Keratinocyte (primary cell): ENCODE measurements around the gene CHRNA1. TPM values are rescaled to one million over a fixed set of nuclear protein-coding genes. Genes with fewer than 3 reads are reported as not detected.

Experiments used
- DNase-seq: peaks from one replicate; pipeline ENCODE4 v3.0.0-alpha.2; 2011; ENCODE audit warnings: low read depth, missing footprints, low spot score
- FAIRE-seq: peaks from 2 replicates; lab custom pipeline; 2011; peaks lifted over from hg19 to GRCh38; lab: Jason Lieb, UNC
- H2AFZ ChIP-seq: 2 replicates; pipeline ENCODE4 v1.6.0; 2012; ENCODE audit warnings: low read length, control low read depth, inconsistent platforms; ENCODE audit not compliant: control insufficient read depth
- H3K27ac ChIP-seq: 2 replicates; pipeline ENCODE4 v1.5.1; 2011; ENCODE audit warnings: low read length; ENCODE audit not compliant: control insufficient read depth, insufficient read depth
- H3K27me3 ChIP-seq: 3 replicates; pipeline ENCODE4 v1.6.0; 2011; ENCODE audit warnings: low read length; ENCODE audit not compliant: control insufficient read depth, insufficient read depth; ENCODE audit errors: extremely low read depth
- H3K36me3 ChIP-seq, 2 experiments: 2 replicates in 1 of 2; 3 replicates in 1 of 2; pipeline ENCODE4 v1.5.1; 2011; ENCODE audit warnings: low read length in 2 of 2, mild to moderate bottlenecking in 1 of 2; ENCODE audit not compliant: control insufficient read depth in 2 of 2, insufficient read depth in 2 of 2; ENCODE audit errors: extremely low read depth in 1 of 2
- H3K4me1 ChIP-seq: 3 replicates; pipeline ENCODE4 v1.5.1; 2011; ENCODE audit warnings: low read length; ENCODE audit not compliant: control insufficient read depth, insufficient read depth; ENCODE audit errors: extremely low read depth
- H3K4me2 ChIP-seq: 3 replicates; pipeline ENCODE4 v1.6.0; 2011; ENCODE audit warnings: low read depth, low read length; ENCODE audit not compliant: control insufficient read depth, insufficient read depth; ENCODE audit errors: extremely low read depth
- H3K4me3 ChIP-seq, 3 experiments: fragments of 200-600 bp in 1 of 3; sonication (generic) in 1 of 3; 2 replicates in 2 of 3; 3 replicates in 1 of 3; pipeline ENCODE4 v1.5.1; 2011 to 2016; ENCODE audit warnings: low read length in 3 of 3, mild to moderate bottlenecking in 3 of 3, control low read depth in 2 of 3, inconsistent platforms in 1 of 3, low read depth in 1 of 3, mixed read lengths in 1 of 3, mixed run types in 1 of 3, moderate library complexity in 1 of 3; ENCODE audit not compliant: control insufficient read depth in 2 of 3, insufficient read depth in 2 of 3; ENCODE audit errors: extremely low read depth in 1 of 3
- H3K79me2 ChIP-seq: 2 replicates; pipeline ENCODE4 v1.6.0; 2012; ENCODE audit warnings: low read length; ENCODE audit not compliant: control insufficient read depth, insufficient read depth
- H3K9ac ChIP-seq: 3 replicates; pipeline ENCODE4 v1.6.0; 2011; ENCODE audit warnings: low read length; ENCODE audit not compliant: control insufficient read depth, insufficient read depth; ENCODE audit errors: extremely low read depth
- H3K9me1 ChIP-seq: 3 replicates; pipeline ENCODE4 v1.6.0; 2011; ENCODE audit warnings: low read length; ENCODE audit not compliant: control insufficient read depth, insufficient read depth; ENCODE audit errors: extremely low read depth
- H3K9me3 ChIP-seq: 2 replicates; pipeline ENCODE4 v1.5.1; 2012; ENCODE audit warnings: low read depth, low read length; ENCODE audit not compliant: control insufficient read depth
- H4K20me1 ChIP-seq: 3 replicates; pipeline ENCODE4 v1.6.0; 2011; ENCODE audit warnings: low read length; ENCODE audit not compliant: control insufficient read depth, insufficient read depth; ENCODE audit errors: extremely low read depth
- EZH2 ChIP-seq: IDR thresholded peaks from one replicate; pipeline ENCODE4 v1.6.1; 2012; ENCODE audit warnings: inconsistent platforms, mild to moderate bottlenecking, low read length, moderate library complexity
- dilution Hi-C: fragments of 300-500 bp; cut with MboI; formaldehyde crosslinking; loops from one replicate; pipeline ENCODE4 v1.7.0; 2020; ENCODE audit warnings: low sequenced_read_pairs; ENCODE audit not compliant: extremely low pct_ligation_motif_present
- polyA plus RNA-seq, 5 experiments: library from polyadenylated mRNA; depleted of rRNA in 3 of 5; stranded (reverse) in 3 of 5; stranded (forward) in 1 of 5; unstranded in 1 of 5; fragments of >200 nt; gene quantifications; 1 replicate in 1 of 5; 2 replicates in 3 of 5; 3 replicates in 1 of 5; pipeline versions ENCODE4 v1.2.1 to v1.2.3, GENCODE V29; 2011 to 2012; ENCODE audit warnings: missing spikeins in 2 of 5, low read depth in 1 of 5, low replicate concordance in 1 of 5
- TF ChIP-seq, protein P1 (sequence below), 3 experiments: IDR thresholded peaks in 1 of 3; conservative IDR thresholded peaks in 1 of 3; optimal IDR thresholded peaks in 1 of 3; 2 replicates in 2 of 3; 3 replicates in 1 of 3; pipeline versions ENCODE3 to v1.5.1; 2011; ENCODE audit warnings: low read length in 3 of 3, mild to moderate bottlenecking in 3 of 3, moderate library complexity in 2 of 3, control low read depth in 1 of 3, inconsistent platforms in 1 of 3; ENCODE audit not compliant: insufficient read depth in 2 of 3; ENCODE audit errors: extremely low read depth in 1 of 3

Gene CHRNA1
- polyA plus RNA-seq, 1 donor (not counting 4 experiments of a cell fraction or from before 2014, with no cell fraction given): not detected

DNA sequence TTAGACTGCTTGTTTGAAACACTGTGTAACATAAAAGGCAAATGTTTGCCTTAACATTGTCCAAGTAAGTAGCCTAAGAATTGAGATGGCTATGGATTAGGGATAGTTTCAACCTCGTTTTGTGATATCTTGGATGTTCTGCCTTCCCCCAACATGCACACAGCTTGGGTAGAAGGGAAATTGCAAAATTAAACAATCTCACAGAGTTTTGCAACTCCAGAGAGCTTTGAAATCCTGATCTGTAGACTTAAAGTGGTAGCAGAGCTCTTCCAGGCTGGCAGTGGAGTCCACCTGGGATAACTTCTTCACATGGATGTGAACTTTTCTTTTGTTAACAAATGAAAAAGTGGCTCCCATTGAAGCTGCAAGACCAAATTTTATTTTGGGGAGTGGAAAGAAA, 59.6 kb downstream of the CHRNA1 start:
- H3K36me3 ChIP-seq: no peaks in the 10 kb centered on the region
- H4K20me1 ChIP-seq: no peaks in the 10 kb centered on the region
- H3K27ac ChIP-seq: no peak overlapping the region
- no peak overlapping the region for H3K4me2 ChIP-seq
- TF ChIP-seq, protein P1, sequence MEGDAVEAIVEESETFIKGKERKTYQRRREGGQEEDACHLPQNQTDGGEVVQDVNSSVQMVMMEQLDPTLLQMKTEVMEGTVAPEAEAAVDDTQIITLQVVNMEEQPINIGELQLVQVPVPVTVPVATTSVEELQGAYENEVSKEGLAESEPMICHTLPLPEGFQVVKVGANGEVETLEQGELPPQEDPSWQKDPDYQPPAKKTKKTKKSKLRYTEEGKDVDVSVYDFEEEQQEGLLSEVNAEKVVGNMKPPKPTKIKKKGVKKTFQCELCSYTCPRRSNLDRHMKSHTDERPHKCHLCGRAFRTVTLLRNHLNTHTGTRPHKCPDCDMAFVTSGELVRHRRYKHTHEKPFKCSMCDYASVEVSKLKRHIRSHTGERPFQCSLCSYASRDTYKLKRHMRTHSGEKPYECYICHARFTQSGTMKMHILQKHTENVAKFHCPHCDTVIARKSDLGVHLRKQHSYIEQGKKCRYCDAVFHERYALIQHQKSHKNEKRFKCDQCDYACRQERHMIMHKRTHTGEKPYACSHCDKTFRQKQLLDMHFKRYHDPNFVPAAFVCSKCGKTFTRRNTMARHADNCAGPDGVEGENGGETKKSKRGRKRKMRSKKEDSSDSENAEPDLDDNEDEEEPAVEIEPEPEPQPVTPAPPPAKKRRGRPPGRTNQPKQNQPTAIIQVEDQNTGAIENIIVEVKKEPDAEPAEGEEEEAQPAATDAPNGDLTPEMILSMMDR (optimal IDR thresholded peaks at IDR 0.05 in 1 of 3, IDR thresholded peaks at IDR 0.05 in 1 of 3, conservative IDR thresholded peaks at IDR 0.05 in 1 of 3; ENCODE audit: extremely low read depth in 1 of 3, insufficient read depth in 2 of 3, low read length in 3 of 3): no peak
- no peak for TF ChIP-seq EZH2
- H3K4me1 ChIP-seq: no peaks in the 10 kb centered on the region
- H3K9me3 ChIP-seq: no peaks in the 10 kb centered on the region
- no peaks in the 10 kb centered on the region for H3K9me1 ChIP-seq
- no peak overlapping the region for H2AFZ ChIP-seq
- no peak for DNase-seq
- dilution Hi-C loops: no loop called here
- no peak overlapping the region for H3K9ac ChIP-seq
- FAIRE-seq: no peak
- H3K79me2 ChIP-seq: no peaks in the 10 kb centered on the region
- peaks cover 5% of the 10 kb centered on the region for H3K27me3 ChIP-seq
- no peak overlapping the region for H3K4me3 ChIP-seq

DNA sequence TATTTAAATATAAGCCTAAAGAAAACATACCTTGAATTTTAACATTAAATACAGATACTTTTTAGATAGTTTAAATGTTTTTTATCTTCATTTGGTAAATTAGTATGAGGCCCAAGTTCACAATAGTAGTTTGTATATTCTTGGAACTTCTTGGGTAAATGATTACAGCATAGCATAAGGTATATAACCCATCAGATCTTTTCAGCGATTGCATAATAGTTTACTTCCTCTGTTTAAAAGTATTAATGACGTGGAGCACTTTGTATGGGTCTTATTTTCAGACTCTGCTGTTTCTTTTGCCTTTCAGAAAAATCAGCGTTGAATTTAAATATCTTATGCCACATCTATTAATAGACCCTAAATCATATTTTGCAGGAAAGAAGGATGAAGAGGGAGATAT, 60.2 kb downstream of the CHRNA1 start:
- Histone ChIP-seq H3K79me2 (no peaks in the 10 kb centered on the region), H3K36me3 (no peaks in the 10 kb centered on the region), H3K27ac (no peak overlapping the region), H4K20me1 (no peaks in the 10 kb centered on the region), H3K27me3 (peaks cover 5% of the 10 kb centered on the region), H2AFZ (no peak overlapping the region), H3K9me1 (no peaks in the 10 kb centered on the region), H3K4me1 (no peaks in the 10 kb centered on the region), H3K4me3 (no peak overlapping the region), H3K9ac (no peak overlapping the region), H3K4me2 (no peak overlapping the region), H3K9me3 (no peaks in the 10 kb centered on the region)
- FAIRE-seq: no peak
- TF ChIP-seq, protein P1 (optimal IDR thresholded peaks at IDR 0.05 in 1 of 3, IDR thresholded peaks at IDR 0.05 in 1 of 3, conservative IDR thresholded peaks at IDR 0.05 in 1 of 3; ENCODE audit: extremely low read depth in 1 of 3, insufficient read depth in 2 of 3, low read length in 3 of 3): no peak
- no peak for TF ChIP-seq EZH2
- dilution Hi-C loops: no loop called here
- no peak for DNase-seq
